SK-N-MC (cell line): ENCODE data around the gene HEPH.

ENCODE experiments used
- EZH2 ChIP-seq: fragments of 200-600 bp; sonication (generic); IDR thresholded peaks from one replicate; pipeline ENCODE4 v1.6.1; 2017; ENCODE audit warnings: antibody characterized with exemption
- FOXP2 ChIP-seq: optimal IDR thresholded peaks from 2 replicates; pipeline ENCODE3; 2011; ENCODE audit warnings: mild to moderate bottlenecking, moderate library complexity; ENCODE audit not compliant: insufficient read depth; ENCODE audit errors: extremely low read length, control extremely low read depth
- POLR2AphosphoS5 ChIP-seq: IDR thresholded peaks from 2 replicates; pipeline ENCODE4 v1.6.1; 2012; ENCODE audit warnings: mild to moderate bottlenecking, low read depth, low read length, borderline replicate concordance

DNA sequence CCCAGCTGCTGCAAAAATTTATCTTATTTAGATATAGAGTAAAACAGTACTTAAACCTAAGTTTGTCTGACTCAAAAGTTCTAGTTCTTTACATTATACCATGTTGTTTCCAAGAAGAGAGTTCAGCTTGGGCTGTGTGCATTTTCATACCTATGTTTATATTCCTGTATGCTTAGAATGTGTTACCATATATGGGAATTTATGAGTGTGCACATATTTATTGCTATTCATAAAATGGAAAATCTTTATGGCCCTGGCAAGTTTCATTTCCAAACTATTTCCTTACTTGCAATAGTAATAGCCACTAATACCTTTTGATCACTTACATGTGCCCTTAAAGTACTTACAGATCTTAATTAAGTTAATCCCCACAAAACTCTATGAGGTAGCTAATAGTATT is 2.6 kb downstream of the HEPH start:
- TF ChIP-seq POLR2AphosphoS5 (no peak), EZH2 (no peak), FOXP2 (no peak)
